OCI-LY7 (cell line): ENCODE data around the gene ADGRD2.

Experiments used
- EZH2phosphoT487 ChIP-seq: fragments of 200-600 bp; sonication (generic); IDR thresholded peaks from 2 replicates; pipeline ENCODE4 v1.6.1; 2018; ENCODE audit warnings: low read depth, borderline replicate concordance, mild to moderate bottlenecking, mixed run types, antibody characterized with exemption, low read length, moderate library complexity, mixed read lengths
- TF ChIP-seq, protein P1 (sequence below): fragments of 200-600 bp; sonication (generic); conservative IDR thresholded peaks from 2 replicates; pipeline ENCODE4 v1.5.1; 2014; ENCODE audit warnings: mild to moderate bottlenecking, antibody characterized with exemption, low read length, moderate library complexity, mixed read lengths

DNA sequence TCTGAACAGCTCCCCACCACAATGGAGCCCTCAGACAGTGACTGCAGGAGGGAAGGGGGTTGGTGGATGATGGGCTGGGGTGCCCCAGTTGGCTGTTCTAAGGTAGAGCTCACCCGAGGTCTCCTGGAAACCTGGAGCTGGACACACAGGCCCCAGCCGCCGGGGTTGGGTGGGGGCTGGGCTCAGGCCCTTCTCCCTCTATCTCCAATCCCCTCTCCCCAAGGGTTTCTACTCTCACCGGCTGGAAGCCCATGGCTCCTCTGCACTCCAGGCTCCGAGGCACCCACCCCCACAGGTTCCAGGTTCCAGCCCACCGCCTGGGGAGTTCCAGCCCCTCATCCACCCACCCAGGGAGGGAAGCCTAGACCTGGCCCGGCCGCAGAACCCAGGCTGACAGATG lies 56.2 kb downstream of the ADGRD2 start:
- no peak for TF ChIP-seq EZH2phosphoT487
- TF ChIP-seq, protein P1, sequence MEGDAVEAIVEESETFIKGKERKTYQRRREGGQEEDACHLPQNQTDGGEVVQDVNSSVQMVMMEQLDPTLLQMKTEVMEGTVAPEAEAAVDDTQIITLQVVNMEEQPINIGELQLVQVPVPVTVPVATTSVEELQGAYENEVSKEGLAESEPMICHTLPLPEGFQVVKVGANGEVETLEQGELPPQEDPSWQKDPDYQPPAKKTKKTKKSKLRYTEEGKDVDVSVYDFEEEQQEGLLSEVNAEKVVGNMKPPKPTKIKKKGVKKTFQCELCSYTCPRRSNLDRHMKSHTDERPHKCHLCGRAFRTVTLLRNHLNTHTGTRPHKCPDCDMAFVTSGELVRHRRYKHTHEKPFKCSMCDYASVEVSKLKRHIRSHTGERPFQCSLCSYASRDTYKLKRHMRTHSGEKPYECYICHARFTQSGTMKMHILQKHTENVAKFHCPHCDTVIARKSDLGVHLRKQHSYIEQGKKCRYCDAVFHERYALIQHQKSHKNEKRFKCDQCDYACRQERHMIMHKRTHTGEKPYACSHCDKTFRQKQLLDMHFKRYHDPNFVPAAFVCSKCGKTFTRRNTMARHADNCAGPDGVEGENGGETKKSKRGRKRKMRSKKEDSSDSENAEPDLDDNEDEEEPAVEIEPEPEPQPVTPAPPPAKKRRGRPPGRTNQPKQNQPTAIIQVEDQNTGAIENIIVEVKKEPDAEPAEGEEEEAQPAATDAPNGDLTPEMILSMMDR, result no peak
